GM12892 (cell line): Measurements from ENCODE around the gene CDH11.

Experiments
- POLR2A ChIP-seq: IDR thresholded peaks from 2 replicates; pipeline ENCODE4 v1.6.1; 2011; ENCODE audit warnings: low read depth, low read length, control low read depth
- POLR2AphosphoS5 ChIP-seq: IDR thresholded peaks from 2 replicates; pipeline ENCODE4 v1.6.1; 2011; ENCODE audit warnings: low read depth, low read length, control low read depth

DNA sequence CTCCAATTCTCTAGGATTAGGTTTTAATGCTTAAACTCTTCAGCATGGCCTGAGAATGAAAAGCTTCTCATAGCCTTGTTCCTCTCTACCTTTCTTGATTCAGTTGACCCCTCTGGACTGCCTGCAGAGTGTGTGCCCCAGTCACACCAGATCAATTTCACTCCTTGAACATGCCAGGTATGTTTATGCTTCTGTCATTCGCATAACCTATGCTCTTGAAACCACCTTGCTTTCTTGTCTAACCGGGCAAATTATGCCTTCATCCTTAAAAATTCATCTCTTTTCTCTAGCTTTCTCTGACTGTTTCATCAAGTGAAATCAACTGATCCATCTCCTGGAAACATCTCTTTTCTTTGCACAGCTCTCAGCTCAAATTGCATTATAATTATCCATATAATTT, 42.3 kb downstream of the CDH11 start:
- TF ChIP-seq POLR2A (no peak), POLR2AphosphoS5 (no peak)
